HCEC 1CT (cell line): ENCODE results near the gene TSSK6.

Experiments used
- DNase-seq: peaks from one replicate; pipeline ENCODE4 v3.0.0-alpha.2; 2017

The TSSK6 gene

DNA sequence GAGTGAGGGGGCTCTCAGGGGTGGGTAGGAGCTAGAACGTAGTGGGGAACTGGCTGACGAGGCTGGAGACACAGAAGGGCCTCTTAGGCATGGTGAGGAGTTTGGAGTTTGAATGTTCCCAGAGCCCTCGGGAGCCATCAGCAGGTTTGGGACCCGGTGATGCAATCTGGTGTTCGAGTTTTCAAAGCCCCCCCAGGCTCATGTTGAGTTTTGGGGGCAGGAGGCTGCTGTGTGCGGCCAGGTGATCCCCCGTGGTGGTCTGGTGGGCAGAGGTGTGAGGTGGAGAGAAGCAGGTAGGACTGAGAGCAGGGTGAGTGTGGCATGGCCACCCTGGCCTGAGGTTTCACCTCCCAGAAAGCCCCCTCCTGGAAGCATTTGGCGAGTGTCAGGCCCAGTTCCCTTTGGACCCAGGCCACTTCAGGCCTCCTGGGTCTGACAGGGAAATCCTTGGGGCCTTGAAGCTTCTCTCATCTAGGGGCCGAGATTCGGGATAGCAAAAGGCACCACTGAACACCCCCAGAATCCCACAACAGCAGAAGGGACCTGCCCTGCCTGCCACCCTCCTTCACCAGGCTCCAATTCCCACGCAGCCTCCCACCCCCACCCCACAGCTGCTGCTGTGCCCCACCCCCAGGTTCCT is 14.6 kb upstream of the TSSK6 start:
- DNase-seq = no peak

- no peak for DNase-seq
Observed at GRCh38 chr19:19528721-19529490, 13.6 kb upstream of the TSSK6 start, which contains the start of gene YJEFN3. YJEFN3 (plus strand) TSS chr19:19528911; CDS start chr19:19528933, 22 bp downstream.

DNA sequence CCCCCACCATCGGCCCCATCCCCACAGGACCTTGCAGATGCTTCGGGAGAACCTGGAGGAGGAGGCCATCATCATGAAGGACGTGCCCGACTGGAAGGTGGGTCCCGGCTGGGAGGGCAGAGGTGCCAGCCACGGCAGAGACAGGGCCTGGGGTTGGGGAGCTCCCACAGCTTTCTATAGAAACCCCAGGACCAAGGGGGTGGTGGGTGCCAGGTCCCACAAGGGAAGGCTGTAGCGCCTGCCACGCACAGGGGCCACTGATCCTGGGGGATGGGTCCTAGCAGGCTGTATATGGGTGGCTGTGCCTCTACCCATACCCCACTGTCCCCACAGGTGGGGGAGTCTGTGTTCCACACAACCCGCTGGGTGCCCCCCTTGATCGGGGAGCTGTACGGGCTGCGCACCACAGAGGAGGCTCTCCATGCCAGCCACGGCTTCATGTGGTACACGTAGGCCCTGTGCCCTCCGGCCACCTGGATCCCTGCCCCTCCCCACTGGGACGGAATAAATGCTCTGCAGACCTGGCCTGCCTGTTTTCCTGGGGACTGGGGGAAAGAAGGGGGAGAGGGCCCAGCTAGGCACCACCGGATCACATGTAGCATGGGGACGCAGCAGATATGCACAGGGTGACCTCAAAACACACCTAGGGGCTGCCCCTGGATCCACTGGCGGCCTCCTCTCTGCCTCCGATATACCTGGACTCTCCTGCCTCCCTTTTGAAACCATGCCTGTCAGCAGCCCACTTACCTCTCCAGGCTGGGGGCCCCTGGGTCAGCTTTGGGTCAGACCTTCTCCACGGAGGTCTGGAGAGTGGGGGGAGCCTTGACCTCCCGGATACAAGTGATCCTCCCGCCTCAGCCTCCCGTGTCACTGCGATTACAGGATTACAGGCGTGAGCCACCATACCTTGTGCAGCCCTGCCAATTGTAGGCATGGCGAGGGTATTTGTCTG is 12.6 kb upstream of the TSSK6 start:
- DNase-seq = no peak

GRCh38 chr19:19527371-19527656 is 12.0 kb upstream of the TSSK6 start:
- no peak for DNase-seq

- no peak for DNase-seq
Observed at GRCh38 chr19:19526581-19527370, 11.4 kb upstream of the TSSK6 start.

- no peak for DNase-seq
Observed at GRCh38 chr19:19525611-19526380, 10.4 kb upstream of the TSSK6 start.

- no peak for DNase-seq
Observed at GRCh38 chr19:19524053-19524452, 8.7 kb upstream of the TSSK6 start.

- DNase-seq = no peak
Observed at GRCh38 chr19:19523177-19523576, 7.8 kb upstream of the TSSK6 start.

DNA sequence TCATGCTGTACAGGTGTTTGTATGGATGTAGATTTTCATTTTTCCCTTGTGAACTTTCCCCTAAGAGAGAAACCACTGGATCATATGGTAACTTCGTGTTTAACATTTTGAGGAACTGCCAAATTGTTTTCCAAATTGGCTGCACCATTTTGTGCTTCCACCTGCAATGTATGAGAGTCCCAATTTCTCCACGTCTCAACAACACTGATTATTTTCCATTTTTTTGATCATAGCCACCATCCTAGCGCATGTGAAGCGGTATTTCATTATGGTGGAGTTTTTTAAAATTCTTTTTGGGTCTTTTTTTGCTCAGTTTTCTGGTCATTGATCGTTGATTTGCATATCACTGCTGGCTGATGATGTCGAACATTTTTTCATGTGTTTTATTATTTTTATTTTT is 5.6 kb upstream of the TSSK6 start:
- DNase-seq = no peak

DNA sequence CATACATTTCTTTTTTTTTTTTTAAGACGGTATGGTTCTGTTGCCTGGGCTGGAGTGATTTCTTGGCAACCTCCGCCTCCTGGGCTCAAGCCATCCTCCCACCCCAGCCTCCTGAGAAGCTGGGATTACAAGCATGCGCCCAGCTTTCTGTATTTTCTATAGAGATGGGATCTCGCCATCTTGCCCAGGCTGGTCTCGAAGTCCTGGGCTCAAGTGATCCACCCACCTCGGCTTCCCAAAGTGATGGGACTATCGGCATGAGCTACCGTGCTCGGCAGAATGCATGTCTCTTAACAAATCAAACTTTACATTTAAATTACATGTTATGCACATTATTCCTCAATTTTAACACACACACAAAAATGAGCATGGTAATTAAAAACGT is 1.9 kb upstream of the TSSK6 start:
- no peak for DNase-seq

DNA sequence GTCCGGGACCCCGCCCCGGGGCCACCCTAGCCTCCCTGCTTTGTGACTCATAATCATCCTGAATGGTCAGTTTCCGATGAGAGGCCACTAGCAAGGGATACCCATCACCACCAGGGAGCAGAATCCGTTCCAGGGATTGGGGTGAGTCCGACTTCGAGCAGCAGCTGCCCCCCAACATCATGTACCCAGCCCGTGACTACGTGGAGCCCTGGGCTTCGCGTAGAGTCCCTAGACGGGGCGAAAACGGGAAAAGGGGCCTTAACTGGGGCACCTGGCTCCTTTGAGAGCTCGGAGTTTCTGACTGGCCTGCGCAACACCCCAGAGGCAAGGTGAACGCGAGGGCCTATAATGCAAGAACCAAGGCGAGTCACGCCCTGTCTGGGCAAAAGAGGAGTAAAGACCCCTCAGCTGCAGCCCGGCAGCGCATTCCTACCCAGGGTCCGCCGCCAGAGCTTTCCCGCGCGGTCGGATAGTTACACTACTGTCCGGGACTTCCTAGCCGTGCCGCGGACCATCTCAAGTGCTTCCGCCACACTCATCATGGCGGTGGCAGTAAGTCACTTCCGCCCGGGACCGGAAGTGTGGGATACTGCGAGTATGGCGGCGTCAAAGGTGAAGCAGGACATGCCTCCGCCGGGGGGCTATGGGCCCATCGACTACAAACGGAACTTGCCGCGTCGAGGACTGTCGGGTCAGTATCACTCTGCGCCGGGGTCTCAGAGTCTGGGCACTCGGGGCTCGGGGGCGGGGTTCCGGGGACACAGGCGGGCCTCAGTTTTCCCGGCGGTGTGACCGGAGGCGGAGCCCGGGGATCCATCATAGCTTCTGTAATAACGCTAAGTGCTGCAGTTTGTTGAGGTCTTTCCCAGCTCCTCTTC is 533 bp upstream of the TSSK6 start, which contains the start of gene NDUFA13:
TSS of gene NDUFA13 (plus strand) at position 584 of the 878 bp plus-strand sequence. CDS start at position 598, 14 bp downstream.
- peak; percentile 84 for DNase-seq

- DNase-seq = no peak
Observed at GRCh38 chr19:19514215-19514657, 1.1 kb downstream of the TSSK6 start.

DNA sequence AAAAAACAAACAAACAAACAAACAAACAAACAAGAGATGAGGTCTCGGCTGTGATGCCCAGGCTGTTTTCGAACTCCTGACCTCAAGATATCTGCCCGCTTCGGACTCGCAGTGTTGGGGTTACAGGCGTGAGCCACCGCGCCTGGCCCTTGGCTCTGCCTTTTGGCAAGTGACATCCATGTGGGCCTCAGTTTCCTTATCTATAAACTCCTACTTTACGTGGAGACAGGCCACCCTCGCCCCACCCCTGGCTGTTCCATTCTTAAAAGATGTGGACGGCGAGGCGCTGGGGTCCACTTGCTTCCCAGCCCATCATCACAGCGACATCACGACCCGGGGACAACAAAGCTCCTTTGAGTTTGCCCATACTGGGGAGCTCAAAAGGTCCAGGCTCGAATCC is 1.7 kb downstream of the TSSK6 start:
- no peak for DNase-seq

- DNase-seq = no peak
Observed at GRCh38 chr19:19510432-19510831, 4.9 kb downstream of the TSSK6 start.

DNA sequence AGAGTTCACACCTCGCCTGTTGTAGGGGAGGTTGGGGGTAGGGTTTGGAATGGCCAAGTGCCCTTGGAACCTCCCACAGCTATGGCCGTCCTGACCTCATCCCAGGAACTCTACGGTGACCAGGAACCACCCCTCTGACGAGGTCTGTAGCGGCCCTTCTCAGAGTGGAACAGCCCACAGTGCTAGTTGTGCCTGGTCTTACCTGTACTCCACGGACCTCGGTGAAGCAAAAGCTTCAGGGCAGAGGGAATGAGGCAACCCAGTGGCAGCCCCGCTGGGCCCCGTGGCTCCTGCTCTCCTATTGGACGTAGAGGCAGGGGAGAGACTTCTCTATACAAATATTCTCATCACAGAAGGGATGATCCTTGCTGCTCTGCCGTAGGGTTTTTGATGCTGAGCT is 7.1 kb downstream of the TSSK6 start:
- DNase-seq = no peak

- no peak for DNase-seq
Observed at GRCh38 chr19:19507354-19507753, 8.0 kb downstream of the TSSK6 start.

- no peak for DNase-seq
Observed at GRCh38 chr19:19506592-19506991, 8.8 kb downstream of the TSSK6 start.

DNA sequence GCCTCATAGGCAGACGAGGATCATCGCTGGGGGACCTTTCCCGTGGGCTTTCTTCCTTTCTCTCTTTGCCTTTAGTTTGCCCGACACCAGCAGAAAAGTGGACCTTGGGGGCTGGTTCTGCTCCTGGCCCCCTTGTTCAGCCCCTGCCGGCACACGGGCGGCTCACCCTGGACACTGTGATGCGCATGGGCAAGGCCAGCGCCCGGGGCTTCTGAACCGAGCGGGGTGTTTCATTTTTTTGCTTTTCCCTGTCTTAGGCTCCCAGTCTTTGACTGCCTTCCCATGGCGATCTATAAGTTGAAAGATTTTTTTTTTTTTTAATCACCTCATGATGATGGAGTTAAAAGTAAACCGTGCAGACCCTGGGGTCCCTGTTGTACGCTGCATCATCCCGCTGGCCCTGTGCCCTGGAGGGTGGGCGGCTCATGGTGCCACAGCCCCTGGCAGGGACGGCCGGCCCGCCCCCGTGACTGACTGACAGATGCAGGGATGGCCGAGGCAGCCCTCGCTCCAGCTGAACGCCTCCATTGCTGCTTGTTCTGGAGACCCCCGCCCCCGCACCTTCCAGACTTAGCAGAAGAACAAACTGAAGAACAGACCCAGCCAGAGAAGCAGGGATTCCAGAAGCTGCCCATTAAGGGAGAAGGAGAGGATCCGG is 9.6 kb downstream of the TSSK6 start:
- no peak for DNase-seq

GRCh38 chr19:19504754-19505668 is 10.3 kb downstream of the TSSK6 start:
- DNase-seq = no peak
